Stomach (tissue), 4 donors: ENCODE results near the gene LAMP1.

Experiments
- CTCF ChIP-seq, 7 experiments: fragments of 450-650 bp in 4 of 7; fragments of 200-600 bp in 3 of 7; sonication (generic) in 3 of 7; IDR thresholded peaks; one replicate each; pipeline ENCODE4 v1.5.1; 2016 to 2019; ENCODE audit warnings: antibody characterized with exemption in 7 of 7, control low read depth in 2 of 7, mild to moderate bottlenecking in 1 of 7
- EP300 ChIP-seq: sonication (generic); formaldehyde crosslinking; IDR thresholded peaks from one replicate; pipeline ENCODE4 v1.6.1; 2017; ENCODE audit warnings: antibody characterized with exemption
- POLR2A ChIP-seq, 4 donors: fragments of 450-650 bp; IDR thresholded peaks; one replicate each; pipeline ENCODE4 v1.6.1; 2016; ENCODE audit warnings: antibody characterized with exemption in 4 of 4, control low read depth in 2 of 4, mild to moderate bottlenecking in 1 of 4, moderate library complexity in 1 of 4
- POLR2AphosphoS5 ChIP-seq, 3 donors: sonication (generic); formaldehyde crosslinking; IDR thresholded peaks; one replicate each; pipeline ENCODE4 v1.6.1; 2016; ENCODE audit warnings: antibody characterized with exemption in 3 of 3

GRCh38 chr13:113317031-113317430, 20.0 kb downstream of the LAMP1 start:
- TF ChIP-seq CTCF (IDR thresholded peaks at IDR 0.05) (no peak), POLR2A (IDR thresholded peaks at IDR 0.05) (no peak), POLR2AphosphoS5 (IDR thresholded peaks at IDR 0.05) (no peak), EP300 (no peak)
